Natural killer cell (primary cell): ENCODE measurements around the gene ADD1. TPM values are rescaled to one million over a fixed set of nuclear protein-coding genes. Genes with fewer than 3 reads are reported as not detected.

Experiments
- ATAC-seq, 3 donors: fragments of 150-1000 bp in 2 of 3; fragments of 200-7000 bp in 1 of 3; cut with Tn5 transposase; 1 replicate in 1 of 3; 2 replicates in 2 of 3; pipeline ENCODE4 v1.10.0; 2021; ENCODE audit warnings: mild to moderate bottlenecking in 2 of 3, moderate library complexity in 2 of 3
- DNase-seq, 2 donors: peaks; one replicate each; pipeline versions ENCODE4 v3.0.0 to v3.0.0-alpha.2; 2013 to 2021; ENCODE audit warnings: mixed read lengths in 1 of 2
- H3K27ac ChIP-seq: one replicate; pipeline ENCODE4 v1.5.1; 2013; ENCODE audit warnings: mild to moderate bottlenecking, low read length
- H3K27me3 ChIP-seq: one replicate; pipeline ENCODE4 v1.6.1; 2013; ENCODE audit warnings: low read length; ENCODE audit not compliant: control insufficient read depth, insufficient read depth
- H3K36me3 ChIP-seq: one replicate; pipeline ENCODE4 v1.6.1; 2013; ENCODE audit warnings: low read length; ENCODE audit not compliant: control insufficient read depth, insufficient read depth
- H3K4me1 ChIP-seq: one replicate; pipeline ENCODE4 v1.6.1; 2013; ENCODE audit warnings: low read length; ENCODE audit not compliant: control insufficient read depth, insufficient read depth
- H3K4me3 ChIP-seq: one replicate; pipeline ENCODE4 v1.5.1; 2013; ENCODE audit warnings: low read length
- H3K9me3 ChIP-seq: one replicate; pipeline ENCODE4 v1.6.1; 2013; ENCODE audit warnings: low read length; ENCODE audit not compliant: control insufficient read depth, insufficient read depth
- H3K27ac Mint-ChIP-seq, 2 donors: one replicate each; pipeline ENCODE4 v1.8.0; 2022; ENCODE audit warnings: mild to moderate bottlenecking in 2 of 2, mixed read lengths in 2 of 2, moderate library complexity in 1 of 2
- H3K27me3 Mint-ChIP-seq, 2 donors: one replicate each; pipeline ENCODE4 v1.8.0; 2022; ENCODE audit warnings: low read depth in 2 of 2, mixed read lengths in 2 of 2
- H3K36me3 Mint-ChIP-seq: one replicate; pipeline ENCODE4 v1.8.0; 2022; ENCODE audit warnings: mixed read lengths
- H3K4me1 Mint-ChIP-seq, 2 donors: one replicate each; pipeline ENCODE4 v1.8.0; 2022; ENCODE audit warnings: mixed read lengths in 2 of 2
- H3K4me3 Mint-ChIP-seq: one replicate; pipeline ENCODE4 v1.8.0; 2022; ENCODE audit warnings: mild to moderate bottlenecking, moderate library complexity, mixed read lengths
- H3K9me3 Mint-ChIP-seq, 2 donors: one replicate each; pipeline ENCODE4 v1.8.0; 2022; ENCODE audit warnings: mixed read lengths in 2 of 2
- WGBS: methylation state at CpG from one replicate; pipeline ENCODE4 v1.1.7; 2013; ENCODE audit warnings: missing lambda C conversion rate; ENCODE audit not compliant: insufficient coverage; 5-methylcytosine and 5-hydroxymethylcytosine counted together
- intact Hi-C: fragments of 100-400 bp; cut with micrococcal nuclease; formaldehyde crosslinking; loops from one replicate; pipeline ENCODE4 v1.14.2; 2022
- total RNA-seq, 4 donors: library from RNA; stranded (reverse); fragments of 120-200 nt in 1 of 4; gene quantifications; one replicate each; pipeline versions ENCODE4 v1.2.3 to v1.2.4, GENCODE V29; 2013 to 2022
- TF ChIP-seq, protein P1 (sequence below): fragments of 200-600 bp; IDR thresholded peaks from one replicate; pipeline ENCODE4 v1.8.0; 2022; ENCODE audit warnings: antibody characterized with exemption

The ADD1 gene
- total RNA-seq, 3 donors from 2014 or later (not counting 1 experiment from before 2014, with no cell fraction given) = 383 to 465 (median 452) TPM

DNA sequence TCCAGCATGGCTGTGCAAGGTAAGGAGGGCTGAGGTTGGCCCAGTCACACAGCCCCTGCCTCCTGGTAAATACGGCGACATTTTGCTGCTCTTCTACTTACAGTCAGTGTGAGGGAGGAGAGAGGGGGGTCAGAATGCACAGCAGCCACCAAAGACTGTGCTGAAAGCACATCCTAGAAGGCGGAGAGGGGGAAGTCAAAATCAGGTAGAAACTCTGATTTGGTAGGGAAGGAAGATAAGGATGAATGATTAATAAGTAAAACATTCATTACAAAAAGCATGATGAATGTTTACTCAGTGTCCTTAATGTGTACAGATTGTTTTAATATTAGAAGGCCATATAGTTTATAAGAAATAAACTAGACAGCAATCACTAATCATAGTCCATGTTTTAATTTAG is 57.5 kb downstream of the ADD1 start:
- H3K9me3 Mint-ChIP-seq = no peaks in the 10 kb centered on the region
- no peaks in the 10 kb centered on the region for H3K27me3 Mint-ChIP-seq
- DNase-seq (no peak), ATAC-seq (no peak)
- intact Hi-C loops = no loop called here
- H3K4me1 ChIP-seq = peaks cover 3% of the 10 kb centered on the region
- no peak overlapping the region for H3K27ac ChIP-seq
- peaks cover 79% of the 10 kb centered on the region for H3K36me3 ChIP-seq
- H3K36me3 Mint-ChIP-seq = peaks cover 44% of the 10 kb centered on the region
- peak overlapping the region; percentile 39 to 70 for H3K27ac Mint-ChIP-seq
- H3K27me3 ChIP-seq = no peaks in the 10 kb centered on the region
- H3K4me3 ChIP-seq = no peak overlapping the region
- H3K4me1 Mint-ChIP-seq = peaks cover 15 to 26% of the 10 kb centered on the region in 2 donors
- H3K9me3 ChIP-seq = no peaks in the 10 kb centered on the region
- H3K4me3 Mint-ChIP-seq = no peak overlapping the region
- TF ChIP-seq, protein P1, sequence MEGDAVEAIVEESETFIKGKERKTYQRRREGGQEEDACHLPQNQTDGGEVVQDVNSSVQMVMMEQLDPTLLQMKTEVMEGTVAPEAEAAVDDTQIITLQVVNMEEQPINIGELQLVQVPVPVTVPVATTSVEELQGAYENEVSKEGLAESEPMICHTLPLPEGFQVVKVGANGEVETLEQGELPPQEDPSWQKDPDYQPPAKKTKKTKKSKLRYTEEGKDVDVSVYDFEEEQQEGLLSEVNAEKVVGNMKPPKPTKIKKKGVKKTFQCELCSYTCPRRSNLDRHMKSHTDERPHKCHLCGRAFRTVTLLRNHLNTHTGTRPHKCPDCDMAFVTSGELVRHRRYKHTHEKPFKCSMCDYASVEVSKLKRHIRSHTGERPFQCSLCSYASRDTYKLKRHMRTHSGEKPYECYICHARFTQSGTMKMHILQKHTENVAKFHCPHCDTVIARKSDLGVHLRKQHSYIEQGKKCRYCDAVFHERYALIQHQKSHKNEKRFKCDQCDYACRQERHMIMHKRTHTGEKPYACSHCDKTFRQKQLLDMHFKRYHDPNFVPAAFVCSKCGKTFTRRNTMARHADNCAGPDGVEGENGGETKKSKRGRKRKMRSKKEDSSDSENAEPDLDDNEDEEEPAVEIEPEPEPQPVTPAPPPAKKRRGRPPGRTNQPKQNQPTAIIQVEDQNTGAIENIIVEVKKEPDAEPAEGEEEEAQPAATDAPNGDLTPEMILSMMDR = no peak
- 98% methylated on average over 3 of the region's 3 CpGs for WGBS

DNA sequence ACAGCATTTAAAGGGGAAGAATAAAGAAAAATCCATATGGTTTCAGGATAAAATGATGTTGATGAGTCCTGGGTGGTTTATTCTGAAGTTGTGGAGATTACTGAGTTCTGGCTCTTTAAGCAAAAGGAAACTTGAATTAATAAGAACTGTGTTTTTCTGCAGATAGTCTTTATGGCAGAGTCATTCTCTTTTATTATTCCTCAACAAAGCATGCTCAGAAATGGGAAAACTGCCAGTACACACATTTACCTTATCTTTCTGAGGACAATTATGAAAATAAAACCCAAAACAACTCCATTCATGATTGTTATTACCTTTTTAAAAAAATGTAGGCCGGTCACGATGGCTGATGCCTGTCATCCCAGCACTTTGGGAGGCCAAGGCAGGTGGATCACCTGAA is 58.5 kb downstream of the ADD1 start:
- peaks cover 11% of the 10 kb centered on the region for H3K4me1 ChIP-seq
- Mint-ChIP-seq H3K4me1 (peaks cover 24 to 33% of the 10 kb centered on the region in 2 donors), H3K27ac (peak overlapping the region; percentile 61 to 66), H3K4me3 (no peak overlapping the region), H3K27me3 (no peaks in the 10 kb centered on the region), H3K36me3 (peaks cover 48% of the 10 kb centered on the region), H3K9me3 (no peaks in the 10 kb centered on the region)
- intact Hi-C loops = no loop called here
- WGBS = 95% methylated on average over 2 of the region's 2 CpGs
- TF ChIP-seq, protein P1 = no peak
- ATAC-seq (no peak), DNase-seq (no peak)
- H3K27me3 ChIP-seq = no peaks in the 10 kb centered on the region
- no peak overlapping the region for H3K27ac ChIP-seq
- H3K4me3 ChIP-seq = no peak overlapping the region
- peaks cover 76% of the 10 kb centered on the region for H3K36me3 ChIP-seq
- H3K9me3 ChIP-seq = no peaks in the 10 kb centered on the region

DNA sequence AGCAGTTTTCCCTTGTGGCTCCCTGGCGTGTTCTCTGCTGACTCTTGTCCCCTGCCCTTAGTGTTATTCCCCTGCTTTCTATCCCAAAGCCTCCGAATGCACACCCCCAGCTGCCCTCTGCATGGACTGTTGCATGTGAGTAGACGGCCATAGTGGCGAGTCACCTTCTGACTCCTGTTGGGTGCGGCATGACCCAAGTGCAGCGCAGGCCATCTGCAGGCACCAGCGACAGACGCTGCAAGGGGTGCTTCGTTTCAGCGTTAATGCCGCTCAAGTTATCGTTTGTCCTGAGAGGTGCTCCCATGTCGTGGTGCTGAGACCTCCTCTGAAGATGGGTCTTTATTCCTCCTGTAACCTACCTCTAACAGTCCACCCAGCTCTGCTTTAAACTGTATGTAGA is 61.9 kb downstream of the ADD1 start:
- H3K4me1 Mint-ChIP-seq = peaks cover 27 to 32% of the 10 kb centered on the region in 2 donors
- TF ChIP-seq, protein P1 = no peak
- peak overlapping the region; percentile 73 to 88 for H3K27ac Mint-ChIP-seq
- H3K36me3 ChIP-seq = peaks cover 78% of the 10 kb centered on the region
- H3K27me3 ChIP-seq = no peaks in the 10 kb centered on the region
- no peak overlapping the region for H3K4me3 Mint-ChIP-seq
- no peaks in the 10 kb centered on the region for H3K9me3 ChIP-seq
- intact Hi-C loops = no loop called here
- H3K4me3 ChIP-seq = no peak overlapping the region
- no peak for ATAC-seq
- DNase-seq = no peak
- peaks cover 30% of the 10 kb centered on the region for H3K36me3 Mint-ChIP-seq
- no peaks in the 10 kb centered on the region for H3K27me3 Mint-ChIP-seq
- peaks cover 14% of the 10 kb centered on the region for H3K4me1 ChIP-seq
- no peak overlapping the region for H3K27ac ChIP-seq
- H3K9me3 Mint-ChIP-seq = no peaks in the 10 kb centered on the region
- WGBS = 95% methylated on average over 12 of the region's 13 CpGs

DNA sequence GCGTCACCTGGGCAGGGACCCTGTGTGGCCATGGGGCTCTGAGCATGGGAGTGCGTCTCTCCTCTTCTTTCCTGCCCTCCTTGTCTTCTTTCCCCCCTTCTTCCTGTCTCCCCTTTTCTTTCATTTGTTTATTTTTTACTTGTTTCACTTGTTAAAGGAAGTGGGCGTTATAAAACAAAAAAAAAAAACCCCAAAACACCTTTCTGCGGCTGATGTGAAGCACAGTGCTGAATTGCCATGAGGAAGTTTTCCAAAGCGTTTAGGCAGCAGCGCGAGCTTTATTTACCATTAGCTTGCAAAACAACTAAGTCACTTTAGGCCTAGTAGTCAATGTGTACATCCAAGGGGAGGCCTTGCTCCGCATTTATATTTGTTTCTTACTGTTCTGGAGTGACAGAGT is 62.6 kb downstream of the ADD1 start:
- peak in 1 of 3 donors; percentile 35 for ATAC-seq
- peak in 1 of 2 donors; percentile 38 for DNase-seq
- Histone ChIP-seq H3K9me3 (no peaks in the 10 kb centered on the region), H3K27me3 (no peaks in the 10 kb centered on the region), H3K36me3 (peaks cover 78% of the 10 kb centered on the region), H3K4me3 (no peak overlapping the region), H3K27ac (no peak overlapping the region), H3K4me1 (peaks cover 14% of the 10 kb centered on the region)
- Mint-ChIP-seq H3K27me3 (no peaks in the 10 kb centered on the region), H3K9me3 (no peaks in the 10 kb centered on the region), H3K36me3 (peaks cover 24% of the 10 kb centered on the region), H3K27ac (peak overlapping the region; percentile 73 to 88), H3K4me3 (peak overlapping the region; percentile 55), H3K4me1 (peaks cover 27 to 32% of the 10 kb centered on the region in 2 donors)
- TF ChIP-seq, protein P1 = no peak
- 31% methylated on average over 5 of the region's 8 CpGs for WGBS
- intact Hi-C loops = no loop called here
